IMR-90 (cell line): Measurements from ENCODE around the gene AMZ1. TPM values are rescaled to one million over a fixed set of nuclear protein-coding genes. Genes with fewer than 3 reads are reported as not detected.

Source experiments
- ATAC-seq: fragments of 200-7000 bp; cut with Tn5 transposase; 2 replicates; pipeline ENCODE4 v1.9.1; 2020; ENCODE audit warnings: low read depth, mild to moderate bottlenecking, moderate library complexity
- BruUV-seq: library from RNA; stranded (reverse); fragments of 400-500 nt; replicated peaks from 2 replicates; lab custom pipeline; 2021; lab: Mats Ljungman, UMichigan
- CTCF ChIA-PET: fragments of 300-600 bp; formaldehyde crosslinking; extraction: SDS; loops from one replicate; lab custom pipeline; 2021; ENCODE audit warnings: antibody characterized with exemption; lab: Yijun Ruan, JAX
- POLR2A ChIA-PET: fragments of 300-600 bp; sonication (Branson Sonifier 250); formaldehyde crosslinking; loops from one replicate; lab custom pipeline; 2022; ENCODE audit warnings: antibody characterized with exemption; ENCODE audit not compliant: unreplicated experiment; lab: Charles Lee
- DNase-seq: peaks from one replicate; pipeline ENCODE4 v3.0.0; 2013
- H2AFZ ChIP-seq: replicated peaks from 2 replicates; pipeline ENCODE3; 2013; ENCODE audit warnings: low read length, mild to moderate bottlenecking; ENCODE audit not compliant: poor library complexity
- H2AK5ac ChIP-seq: 2 replicates; pipeline ENCODE4 v1.6.1; 2013; ENCODE audit warnings: low read depth, low read length, inconsistent platforms
- H2AK9ac ChIP-seq: replicated peaks from 2 replicates; pipeline ENCODE3; 2013; ENCODE audit warnings: mild to moderate bottlenecking, low read depth, low read length, moderate library complexity; ENCODE audit not compliant: poor library complexity
- H2BK120ac ChIP-seq: 2 replicates; pipeline ENCODE4 v1.6.1; 2013; ENCODE audit warnings: low read depth, low read length, inconsistent platforms
- H2BK15ac ChIP-seq: 3 replicates; pipeline ENCODE4 v1.6.1; 2013; ENCODE audit warnings: low read depth, low read length, inconsistent platforms
- H2BK20ac ChIP-seq: 2 replicates; pipeline ENCODE4 v1.6.1; 2013; ENCODE audit warnings: low read depth, mild to moderate bottlenecking, inconsistent platforms, low read length, moderate library complexity
- H2BK5ac ChIP-seq: 2 replicates; pipeline ENCODE4 v1.6.1; 2013; ENCODE audit warnings: mild to moderate bottlenecking, low read depth, low read length, inconsistent platforms; ENCODE audit not compliant: poor library complexity, severe bottlenecking
- H3K14ac ChIP-seq: replicated peaks from 2 replicates; pipeline ENCODE4 v1.6.1; 2013; ENCODE audit warnings: low read depth, low read length, inconsistent platforms
- H3K18ac ChIP-seq: 2 replicates; pipeline ENCODE4 v1.6.1; 2013; ENCODE audit warnings: low read depth, low read length, control low read depth
- H3K23ac ChIP-seq: 2 replicates; pipeline ENCODE4 v1.6.1; 2013; ENCODE audit warnings: low read depth, low read length, inconsistent platforms
- H3K27ac ChIP-seq: 2 replicates; pipeline ENCODE4 v1.5.1; 2013; ENCODE audit warnings: mild to moderate bottlenecking, control low read depth, low read length; ENCODE audit not compliant: insufficient read depth
- H3K27me3 ChIP-seq: 2 replicates; pipeline ENCODE4 v1.6.1; 2013; ENCODE audit warnings: low read length; ENCODE audit not compliant: control insufficient read depth, insufficient read depth
- H3K36me3 ChIP-seq: 2 replicates; pipeline ENCODE4 v1.6.1; 2013; ENCODE audit warnings: low read length, mixed read lengths; ENCODE audit not compliant: control insufficient read depth, insufficient read depth
- H3K4ac ChIP-seq: 2 replicates; pipeline ENCODE4 v1.6.1; 2013; ENCODE audit warnings: low read depth, low read length, inconsistent platforms
- H3K4me1 ChIP-seq: 2 replicates; pipeline ENCODE4 v1.6.1; 2013; ENCODE audit warnings: low read length, mixed read lengths; ENCODE audit not compliant: control insufficient read depth, insufficient read depth
- H3K4me2 ChIP-seq: 2 replicates; pipeline ENCODE4 v1.6.1; 2013; ENCODE audit warnings: low read depth, mild to moderate bottlenecking, control low read depth, low read length, moderate library complexity
- H3K4me3 ChIP-seq: 2 replicates; pipeline ENCODE4 v1.5.1; 2013; ENCODE audit warnings: low read depth, mild to moderate bottlenecking, control low read depth, low read length, moderate library complexity; ENCODE audit not compliant: insufficient read depth
- H3K56ac ChIP-seq: 2 replicates; pipeline ENCODE4 v1.6.1; 2013; ENCODE audit warnings: low read length, inconsistent platforms; ENCODE audit not compliant: insufficient read depth; ENCODE audit errors: extremely low read depth
- H3K79me1 ChIP-seq, 2 experiments: 2 replicates each; pipeline ENCODE4 v1.6.1; 2013; ENCODE audit warnings: low read length in 2 of 2, inconsistent platforms in 1 of 2, low read depth in 1 of 2
- H3K9ac ChIP-seq: 2 replicates; pipeline ENCODE4 v1.6.1; 2013; ENCODE audit warnings: low read depth, low read length, control low read depth
- H3K9me1 ChIP-seq: 2 replicates; pipeline ENCODE4 v1.6.1; 2013; ENCODE audit warnings: low read length, inconsistent platforms; ENCODE audit not compliant: insufficient read depth
- H3K9me3 ChIP-seq: 2 replicates; pipeline ENCODE4 v1.6.1; 2013; ENCODE audit warnings: low read length; ENCODE audit not compliant: control insufficient read depth, insufficient read depth
- H4K20me1 ChIP-seq: 2 replicates; pipeline ENCODE4 v1.6.1; 2013; ENCODE audit warnings: low read length, inconsistent platforms; ENCODE audit not compliant: insufficient read depth
- H4K5ac ChIP-seq: 2 replicates; pipeline ENCODE4 v1.6.1; 2013; ENCODE audit warnings: mild to moderate bottlenecking, low read depth, low read length, control low read depth
- H4K8ac ChIP-seq, 2 experiments: 2 replicates each; pipeline ENCODE4 v1.6.1; 2013; ENCODE audit warnings: low read depth in 2 of 2, low read length in 2 of 2, control low read depth in 1 of 2, inconsistent platforms in 1 of 2
- H4K91ac ChIP-seq: 2 replicates; pipeline ENCODE4 v1.6.1; 2013; ENCODE audit warnings: low read depth, low read length, inconsistent platforms; ENCODE audit not compliant: insufficient read depth
- BHLHE40 ChIP-seq: fragments of 150-350 bp; IDR thresholded peaks from 2 replicates; pipeline ENCODE4 v1.6.1; 2016; ENCODE audit warnings: mild to moderate bottlenecking, low read depth, low read length
- CHD1 ChIP-seq: IDR thresholded peaks from 2 replicates; pipeline ENCODE4 v1.6.1; 2012; ENCODE audit warnings: low read depth, low read length, improper control_type of control experiment
- FOS ChIP-seq: fragments of 150-350 bp; IDR thresholded peaks from 2 replicates; pipeline ENCODE4 v1.6.1; 2016; ENCODE audit warnings: low read depth, low read length
- MAFK ChIP-seq: IDR thresholded peaks from 2 replicates; pipeline ENCODE4 v1.6.1; 2012; ENCODE audit warnings: low read depth, low read length, improper control_type of control experiment
- MAZ ChIP-seq: IDR thresholded peaks from 2 replicates; pipeline ENCODE4 v1.6.1; 2012; ENCODE audit warnings: low read depth, mild to moderate bottlenecking, low read length, improper control_type of control experiment, moderate library complexity, borderline replicate concordance
- NFE2L2 ChIP-seq: fragments of 150-350 bp; IDR thresholded peaks from 2 replicates; pipeline ENCODE4 v1.6.1; 2016; ENCODE audit warnings: low read depth, mild to moderate bottlenecking, low read length
- POLR2A ChIP-seq: IDR thresholded peaks from 2 replicates; pipeline ENCODE4 v1.6.1; 2012; ENCODE audit warnings: mild to moderate bottlenecking, low read depth, low read length
- RAD21 ChIP-seq: IDR thresholded peaks from 2 replicates; pipeline ENCODE4 v1.6.1; 2012; ENCODE audit warnings: low read length, improper control_type of control experiment
- SMC3 ChIP-seq: fragments of 150-350 bp; IDR thresholded peaks from 2 replicates; pipeline ENCODE4 v1.6.1; 2016; ENCODE audit warnings: low read depth, mild to moderate bottlenecking, antibody characterized with exemption, low read length, moderate library complexity
- WGBS, 2 experiments: methylation state at CpG; one replicate each; pipeline versions ENCODE4 v1.1.5 to v1.1.7; 2013; ENCODE audit warnings: missing lambda C conversion rate in 2 of 2; ENCODE audit not compliant: insufficient read length in 1 of 2; ENCODE audit errors: extremely low coverage in 2 of 2; 5-methylcytosine and 5-hydroxymethylcytosine counted together
- dilution Hi-C: fragments of 300-500 bp; cut with HindIII; formaldehyde crosslinking; loops from one replicate; pipeline ENCODE4 v1.14.3; 2018; ENCODE audit warnings: low sequenced_read_pairs; ENCODE audit not compliant: unreplicated experiment
- in situ Hi-C: fragments of 300-500 bp; cut with MboI; formaldehyde crosslinking; loops from 3 replicates; pipeline ENCODE4 v1.14.3; 2019; ENCODE audit warnings: low sequenced_read_pairs, inconsistent platforms, mixed read lengths
- intact Hi-C: fragments of 100-400 bp; cut with micrococcal nuclease; formaldehyde crosslinking; loops from 2 replicates; pipeline ENCODE4 v1.10.0; 2022
- polyA plus RNA-seq, 3 experiments: library from polyadenylated mRNA; depleted of rRNA; stranded (reverse); fragments of >200 nt; gene quantifications; 2 replicates each; pipeline ENCODE4 v1.2.3, GENCODE V29; 2012; ENCODE audit warnings: low replicate concordance in 1 of 3
- total RNA-seq: library from RNA; depleted of rRNA; stranded (reverse); fragments of >200 nt; gene quantifications from 2 replicates; pipeline ENCODE4 v1.2.3, GENCODE V29; 2012
- TF ChIP-seq, protein P1 (sequence below): fragments of 150-350 bp; IDR thresholded peaks from 2 replicates; pipeline ENCODE4 v1.6.1; 2017; ENCODE audit warnings: mild to moderate bottlenecking, antibody characterized with exemption, low read length, low read depth
- TF ChIP-seq, protein P2 (sequence below): conservative IDR thresholded peaks from 2 replicates; pipeline ENCODE4 v1.5.1; 2012; ENCODE audit warnings: mild to moderate bottlenecking, low read depth, low read length, improper control_type of control experiment
- TF ChIP-seq, protein P3 (sequence below): fragments of 150-350 bp; IDR thresholded peaks from 2 replicates; pipeline ENCODE4 v1.6.1; 2016; ENCODE audit warnings: low read depth, mild to moderate bottlenecking, low read length, moderate library complexity, borderline replicate concordance

The AMZ1 gene
- total and polyA plus RNA-seq, 2 of the 4 experiments (the other 2 are of a cell fraction), result 0.54 to 1.6 TPM

DNA sequence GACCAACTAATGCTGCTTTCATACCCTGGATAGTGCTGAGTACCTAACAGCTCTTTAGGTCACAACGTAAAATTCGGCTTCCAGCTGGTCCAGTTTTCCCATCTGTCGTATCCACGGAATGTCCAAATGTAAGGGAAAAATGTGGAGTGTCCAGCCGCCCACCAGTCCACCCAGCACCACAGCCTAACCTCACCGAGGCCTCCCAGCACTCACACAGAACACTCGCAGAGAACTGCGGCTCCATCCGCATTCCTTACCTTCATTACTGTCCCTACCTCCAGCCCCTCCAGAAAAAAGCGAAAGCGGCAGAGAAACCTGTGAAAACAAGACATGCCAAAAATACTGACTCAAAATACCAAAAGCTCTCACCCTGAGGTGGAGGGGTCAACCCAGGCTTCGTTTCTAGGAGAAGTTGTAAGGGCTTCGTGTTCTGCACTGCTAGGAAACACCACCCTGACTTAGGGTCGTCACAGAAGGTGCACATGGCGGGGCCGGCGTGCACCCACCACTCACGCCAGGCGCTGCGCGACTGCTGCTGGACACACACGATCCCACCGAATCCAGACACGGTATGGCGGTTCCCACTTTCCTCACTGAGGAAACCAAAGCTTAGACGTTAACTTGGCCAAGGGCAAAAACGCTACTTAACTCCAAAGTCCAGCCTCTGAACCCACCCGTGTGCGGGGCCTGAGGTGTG is 73.9 kb downstream of the AMZ1 start (continued):
- TF ChIP-seq BHLHE40, result no peak

DNA sequence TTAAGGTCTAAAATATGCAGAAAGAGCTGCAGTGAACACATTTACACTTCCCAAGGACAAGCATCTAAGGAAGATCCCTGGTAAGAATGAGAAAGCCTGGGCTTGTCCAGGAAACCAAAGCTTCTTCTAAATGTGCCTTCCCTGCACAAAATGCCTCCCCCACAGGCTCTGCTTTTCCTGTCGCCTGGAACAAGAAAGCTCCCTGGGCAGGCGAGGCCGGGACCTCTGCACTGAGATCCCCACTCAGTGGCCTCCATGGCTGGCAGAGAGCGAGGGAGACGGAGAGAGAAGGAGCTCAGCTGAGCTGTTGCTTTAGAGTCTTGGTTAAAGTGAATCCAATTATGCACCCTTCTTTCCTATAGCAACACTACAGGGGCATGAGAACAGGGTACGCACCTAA is 75.6 kb downstream of the AMZ1 start:
- peak overlapping the region; percentile 62 for H3K4me2 ChIP-seq
- no CpG with 5 or more reads among the region's 6 CpGs for WGBS, 2 experiments
- peak overlapping the region; percentile 84 for H2BK120ac ChIP-seq
- peak overlapping the region; percentile 39 for H3K18ac ChIP-seq
- CTCF ChIA-PET, result no interaction called here
- peak overlapping the region; percentile 71 to 96 for H4K8ac ChIP-seq
- peak overlapping the region; percentile 88 for H2BK5ac ChIP-seq
- H3K4me3 ChIP-seq, result no peak overlapping the region
- DNase-seq (no peak), ATAC-seq (peak; percentile 8)
- H2AK9ac ChIP-seq, result peak overlapping the region; percentile 68
- no peak for TF ChIP-seq NFE2L2
- TF ChIP-seq, protein P1, sequence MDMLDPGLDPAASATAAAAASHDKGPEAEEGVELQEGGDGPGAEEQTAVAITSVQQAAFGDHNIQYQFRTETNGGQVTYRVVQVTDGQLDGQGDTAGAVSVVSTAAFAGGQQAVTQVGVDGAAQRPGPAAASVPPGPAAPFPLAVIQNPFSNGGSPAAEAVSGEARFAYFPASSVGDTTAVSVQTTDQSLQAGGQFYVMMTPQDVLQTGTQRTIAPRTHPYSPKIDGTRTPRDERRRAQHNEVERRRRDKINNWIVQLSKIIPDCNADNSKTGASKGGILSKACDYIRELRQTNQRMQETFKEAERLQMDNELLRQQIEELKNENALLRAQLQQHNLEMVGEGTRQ, result no peak
- TF ChIP-seq, protein P2, sequence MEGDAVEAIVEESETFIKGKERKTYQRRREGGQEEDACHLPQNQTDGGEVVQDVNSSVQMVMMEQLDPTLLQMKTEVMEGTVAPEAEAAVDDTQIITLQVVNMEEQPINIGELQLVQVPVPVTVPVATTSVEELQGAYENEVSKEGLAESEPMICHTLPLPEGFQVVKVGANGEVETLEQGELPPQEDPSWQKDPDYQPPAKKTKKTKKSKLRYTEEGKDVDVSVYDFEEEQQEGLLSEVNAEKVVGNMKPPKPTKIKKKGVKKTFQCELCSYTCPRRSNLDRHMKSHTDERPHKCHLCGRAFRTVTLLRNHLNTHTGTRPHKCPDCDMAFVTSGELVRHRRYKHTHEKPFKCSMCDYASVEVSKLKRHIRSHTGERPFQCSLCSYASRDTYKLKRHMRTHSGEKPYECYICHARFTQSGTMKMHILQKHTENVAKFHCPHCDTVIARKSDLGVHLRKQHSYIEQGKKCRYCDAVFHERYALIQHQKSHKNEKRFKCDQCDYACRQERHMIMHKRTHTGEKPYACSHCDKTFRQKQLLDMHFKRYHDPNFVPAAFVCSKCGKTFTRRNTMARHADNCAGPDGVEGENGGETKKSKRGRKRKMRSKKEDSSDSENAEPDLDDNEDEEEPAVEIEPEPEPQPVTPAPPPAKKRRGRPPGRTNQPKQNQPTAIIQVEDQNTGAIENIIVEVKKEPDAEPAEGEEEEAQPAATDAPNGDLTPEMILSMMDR, result no peak
- no peak for TF ChIP-seq SMC3
- TF ChIP-seq, protein P3, sequence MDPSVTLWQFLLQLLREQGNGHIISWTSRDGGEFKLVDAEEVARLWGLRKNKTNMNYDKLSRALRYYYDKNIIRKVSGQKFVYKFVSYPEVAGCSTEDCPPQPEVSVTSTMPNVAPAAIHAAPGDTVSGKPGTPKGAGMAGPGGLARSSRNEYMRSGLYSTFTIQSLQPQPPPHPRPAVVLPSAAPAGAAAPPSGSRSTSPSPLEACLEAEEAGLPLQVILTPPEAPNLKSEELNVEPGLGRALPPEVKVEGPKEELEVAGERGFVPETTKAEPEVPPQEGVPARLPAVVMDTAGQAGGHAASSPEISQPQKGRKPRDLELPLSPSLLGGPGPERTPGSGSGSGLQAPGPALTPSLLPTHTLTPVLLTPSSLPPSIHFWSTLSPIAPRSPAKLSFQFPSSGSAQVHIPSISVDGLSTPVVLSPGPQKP, result no peak
- no peak for TF ChIP-seq POLR2A
- TF ChIP-seq FOS, result no peak
- TF ChIP-seq MAFK, result no peak
- TF ChIP-seq BHLHE40, result no peak
- no peak for TF ChIP-seq RAD21
- no peak for TF ChIP-seq MAZ
- TF ChIP-seq CHD1, result no peak
- no peaks in the 10 kb centered on the region for H3K27me3 ChIP-seq
- POLR2A ChIA-PET, result interaction anchor here (1.2 to 1.5 kb wide), 2 partner anchors 38 to 40 kb away, joined by 3 read pairs; no protein-coding TSS in a partner anchor
- peak overlapping the region; percentile 87 for H3K14ac ChIP-seq
- H4K91ac ChIP-seq, result peak overlapping the region; percentile 88
- peaks cover 2% of the 10 kb centered on the region; the same call in 1 of the 2 replicates for H3K36me3 ChIP-seq
- peaks cover 42 to 74% of the 10 kb centered on the region in 2 experiments for H3K79me1 ChIP-seq
- H2BK15ac ChIP-seq, result peak overlapping the region; percentile 22; the same call in 1 of the 3 replicates
- no peaks in the 10 kb centered on the region; the same call in none of the 2 replicates for H4K20me1 ChIP-seq
- no peaks in the 10 kb centered on the region for H3K9me3 ChIP-seq
- peaks cover 30% of the 10 kb centered on the region for H3K9me1 ChIP-seq
- dilution Hi-C loops, result no loop called here
- H2BK20ac ChIP-seq, result peak overlapping the region; percentile 45
- H3K27ac ChIP-seq, result peak overlapping the region; percentile 89
- peaks cover 36% of the 10 kb centered on the region for H3K4me1 ChIP-seq
- H3K23ac ChIP-seq, result peak overlapping the region; percentile 85
- intact Hi-C loops, result loop anchor here (5.0 kb wide), 2 partner anchors 34 to 79 kb away; partner anchors contain the start of gene GNA12
- H2AFZ ChIP-seq, result peak overlapping the region; percentile 70
- H2AK5ac ChIP-seq, result peak overlapping the region; percentile 85
- in situ Hi-C loops, result no loop called here
- peak overlapping the region; percentile 96 for H3K4ac ChIP-seq
- peak overlapping the region; percentile 74 for H4K5ac ChIP-seq
- peak overlapping the region; percentile 64 for H3K9ac ChIP-seq
- peak overlapping the region; percentile 55; the same call in 1 of the 2 replicates for H3K56ac ChIP-seq
- BruUV-seq, result no TSS peak
